GM23248 (cell line): ENCODE results near the gene GALT. TPM values are rescaled to one million over a fixed set of nuclear protein-coding genes. Genes with fewer than 3 reads are reported as not detected.

Experiments used
- DNase-seq: peaks from one replicate; pipeline ENCODE4 v3.0.0-alpha.2; 2015
- H2AFZ ChIP-seq: fragments of 200-600 bp; sonication (generic); 2 replicates; pipeline ENCODE4 v1.6.1; 2016; ENCODE audit warnings: antibody characterized with exemption
- H3F3A ChIP-seq: fragments of 200-600 bp; sonication (generic); 2 replicates; pipeline ENCODE4 v1.6.1; 2016; ENCODE audit warnings: mild to moderate bottlenecking, antibody characterized with exemption, mixed run types; ENCODE audit not compliant: insufficient read depth
- H3K27ac ChIP-seq: fragments of 200-600 bp; sonication (generic); 2 replicates; pipeline ENCODE4 v1.5.1; 2016; ENCODE audit warnings: mild to moderate bottlenecking
- H3K27me3 ChIP-seq: fragments of 200-600 bp; sonication (generic); replicated peaks from 2 replicates; pipeline ENCODE4 v1.6.1; 2016; ENCODE audit warnings: mild to moderate bottlenecking; ENCODE audit not compliant: insufficient read depth
- H3K36me3 ChIP-seq: fragments of 200-600 bp; sonication (generic); 2 replicates; pipeline ENCODE4 v1.6.1; 2016; ENCODE audit warnings: low read depth, mild to moderate bottlenecking
- H3K4me1 ChIP-seq: fragments of 200-600 bp; sonication (generic); 2 replicates; pipeline ENCODE4 v1.6.1; 2016; ENCODE audit warnings: mild to moderate bottlenecking; ENCODE audit not compliant: insufficient read depth
- H3K4me2 ChIP-seq: fragments of 200-600 bp; sonication (generic); one replicate; pipeline ENCODE4 v1.6.1; 2016; ENCODE audit warnings: mild to moderate bottlenecking; ENCODE audit not compliant: unreplicated experiment
- H3K4me3 ChIP-seq: fragments of 200-600 bp; sonication (generic); 2 replicates; pipeline ENCODE4 v1.5.1; 2016; ENCODE audit warnings: mild to moderate bottlenecking
- H3K79me2 ChIP-seq: fragments of 200-600 bp; sonication (generic); 2 replicates; pipeline ENCODE4 v1.6.1; 2016; ENCODE audit warnings: mild to moderate bottlenecking; ENCODE audit not compliant: insufficient read depth
- H3K9ac ChIP-seq: fragments of 200-600 bp; sonication (generic); 2 replicates; pipeline ENCODE4 v1.6.1; 2016; ENCODE audit warnings: mild to moderate bottlenecking
- H3K9me2 ChIP-seq: fragments of 200-600 bp; sonication (generic); 2 replicates; pipeline ENCODE4 v1.6.1; 2016; ENCODE audit warnings: mixed run types, mild to moderate bottlenecking, moderate library complexity; ENCODE audit not compliant: insufficient read depth
- H3K9me3 ChIP-seq: fragments of 200-600 bp; sonication (generic); one replicate; pipeline ENCODE4 v1.6.1; 2017; ENCODE audit warnings: low read depth
- H4K20me1 ChIP-seq: fragments of 200-600 bp; sonication (generic); 2 replicates; pipeline ENCODE4 v1.6.0; 2016; ENCODE audit not compliant: insufficient read depth
- EZH2 ChIP-seq: fragments of 200-600 bp; sonication (generic); IDR thresholded peaks from 2 replicates; pipeline ENCODE4 v1.6.1; 2018; ENCODE audit warnings: antibody characterized with exemption, mild to moderate bottlenecking; ENCODE audit not compliant: insufficient read depth, poor library complexity, severe bottlenecking
- EZH2phosphoT487 ChIP-seq: fragments of 200-600 bp; sonication (generic); IDR thresholded peaks from 2 replicates; pipeline ENCODE4 v1.6.1; 2018; ENCODE audit warnings: antibody characterized with exemption, moderate library complexity, mild to moderate bottlenecking, low read depth; ENCODE audit not compliant: insufficient read depth
- WGBS, 2 experiments: methylation state at CpG; one replicate each; pipeline ENCODE4 v1.1.6; 2015 to 2017; ENCODE audit warnings: low lambda C conversion rate in 2 of 2, low coverage in 1 of 2; ENCODE audit errors: missing lambda C conversion rate in 2 of 2; 5-methylcytosine and 5-hydroxymethylcytosine counted together
- in situ Hi-C: fragments of 300-500 bp; cut with MboI; formaldehyde crosslinking; loops from 2 replicates; pipeline ENCODE4 v1.15.0; 2020
- polyA plus RNA-seq: library from polyadenylated mRNA; unstranded; fragments of >200 nt; fragmentation: Nextera tagmentation; extraction: Ambion mirVana; gene quantifications from 2 replicates; pipeline ENCODE4 v1.2.1, GENCODE V29; 2016
- total RNA-seq: library from RNA; depleted of rRNA; stranded (reverse); fragments of >200 nt; shearing (Covaris generic); gene quantifications from 2 replicates; pipeline ENCODE4 v1.2.3, GENCODE V29; 2014; rRNA removed

The GALT gene
- total RNA-seq (22.4 and 25.5 TPM in 2 replicates), polyA plus RNA-seq (28.5 and 29.1 TPM in 2 replicates)

DNA sequence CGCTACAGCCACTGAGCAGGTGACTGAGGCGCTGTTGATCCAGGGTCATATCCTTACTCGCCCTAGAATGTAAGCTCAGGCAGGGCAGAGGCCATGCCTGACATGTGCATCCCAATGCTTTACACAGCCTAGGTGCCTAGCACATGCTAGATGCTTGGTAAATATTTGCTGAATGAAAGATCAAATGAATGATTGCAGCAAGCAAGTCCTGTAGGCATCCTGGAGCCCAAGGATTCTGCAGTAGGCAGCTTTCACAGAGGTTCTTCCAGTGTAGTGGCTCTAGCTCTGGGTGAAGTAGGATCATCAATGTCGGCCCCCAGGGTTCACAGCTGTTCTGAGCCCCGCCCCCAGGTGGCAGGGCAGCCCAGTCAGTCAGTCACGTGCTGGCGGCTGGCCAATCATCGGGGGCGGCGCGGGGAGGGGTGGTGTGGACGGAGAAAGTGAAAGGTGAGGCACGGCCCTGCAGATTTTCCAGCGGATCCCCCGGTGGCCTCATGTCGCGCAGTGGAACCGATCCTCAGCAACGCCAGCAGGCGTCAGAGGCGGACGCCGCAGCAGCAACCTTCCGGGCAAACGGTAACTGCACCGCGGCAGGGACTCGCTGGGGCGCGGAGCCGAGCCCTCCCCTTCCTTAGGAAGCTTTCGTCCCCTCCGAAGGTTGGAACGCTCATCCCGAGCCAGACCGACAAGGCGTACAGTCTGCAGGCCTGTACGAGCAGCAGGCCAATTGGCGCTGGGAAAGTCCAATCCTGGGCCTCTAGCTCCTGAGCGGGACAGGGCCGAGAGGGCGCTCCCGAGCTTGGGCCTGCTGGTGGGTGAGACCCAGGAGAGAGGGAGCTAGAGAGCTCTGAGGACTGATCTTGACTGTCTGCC, at the start of gene GALT:
Gene GALT (plus strand): TSS at position 465 of the 873 bp plus-strand sequence. CDS start 30 bp downstream, at position 495.
- Histone ChIP-seq H3K27ac (peak within 1 kb of the TSS; percentile 74), H3K27me3 (no peaks in the 10 kb centered on the region), H3K9me2 (no peaks in the 10 kb centered on the region), H3K4me2 (peak within 1 kb of the TSS; percentile 80), H3K36me3 (no peaks in the 10 kb centered on the region), H3K4me3 (peak within 1 kb of the TSS; percentile 78), H3K9me3 (no peaks in the 10 kb centered on the region), H4K20me1 (no peaks in the 10 kb centered on the region), H3F3A (peaks cover 13% of the 10 kb centered on the region; the same call in 1 of the 2 replicates), H3K79me2 (peaks cover 15% of the 10 kb centered on the region), H3K9ac (peak within 1 kb of the TSS; percentile 85), H2AFZ (peak within 1 kb of the TSS; percentile 95), H3K4me1 (peaks cover 16% of the 10 kb centered on the region)
- TF ChIP-seq EZH2phosphoT487 (no peak), EZH2 (no peak)
- DNase-seq = peak; percentile 89
- WGBS, 2 experiments = 5% methylated on average over 32 to 43 of the region's 43 CpGs
- in situ Hi-C loops = no loop called here

GRCh38 chr9:34599546-34599945, 46.9 kb upstream of the GALT start:
- no peaks in the 10 kb centered on the region for H4K20me1 ChIP-seq
- H3K9me2 ChIP-seq = no peaks in the 10 kb centered on the region
- peaks cover 16% of the 10 kb centered on the region; the same call in 1 of the 2 replicates for H3K27me3 ChIP-seq
- no peak overlapping the region for H3K4me2 ChIP-seq
- H3K9me3 ChIP-seq = no peaks in the 10 kb centered on the region
- no peak overlapping the region for H2AFZ ChIP-seq
- H3K4me1 ChIP-seq = no peaks in the 10 kb centered on the region
- H3F3A ChIP-seq = no peaks in the 10 kb centered on the region
- no peaks in the 10 kb centered on the region for H3K79me2 ChIP-seq
- no peak overlapping the region for H3K4me3 ChIP-seq
- no peak for DNase-seq
- no peak for TF ChIP-seq EZH2
- TF ChIP-seq EZH2phosphoT487 = no peak
- H3K27ac ChIP-seq = no peak overlapping the region
- H3K9ac ChIP-seq = no peak overlapping the region
- in situ Hi-C loops = loop anchor here (10.0 kb wide), 1 partner anchor 195 kb away; no protein-coding TSS in a partner anchor
- H3K36me3 ChIP-seq = no peaks in the 10 kb centered on the region
- 13 to 19% methylated on average over 1 of the region's 1 CpG for WGBS, 2 experiments

DNA sequence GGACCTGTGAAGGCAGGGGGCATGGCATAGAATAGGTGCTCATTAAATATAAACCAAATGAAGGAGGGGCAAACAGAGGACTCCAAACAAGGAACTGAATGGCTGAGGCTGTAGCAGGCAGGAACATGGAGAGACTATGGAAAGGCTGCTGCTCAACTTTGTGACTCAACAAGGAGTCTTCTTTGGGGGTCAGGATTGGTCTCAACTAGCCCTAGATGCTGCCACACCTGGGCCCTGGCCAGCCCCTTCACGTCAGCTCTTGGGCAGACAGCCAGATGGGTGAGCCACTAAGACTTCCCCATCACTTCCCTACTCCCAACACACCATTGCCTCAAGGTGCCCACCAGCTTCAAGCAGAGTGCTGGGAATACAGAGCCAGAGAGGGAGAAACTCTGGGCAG, 45.6 kb upstream of the GALT start:
- Histone ChIP-seq H3F3A (no peaks in the 10 kb centered on the region), H3K27ac (no peak overlapping the region), H3K9me3 (no peaks in the 10 kb centered on the region), H3K27me3 (0 out of 2 replicates have a peak, but pooled peaks cover 12% of the 10 kb centered on the region), H3K79me2 (no peaks in the 10 kb centered on the region), H2AFZ (no peak overlapping the region), H3K4me1 (no peaks in the 10 kb centered on the region), H3K9ac (no peak overlapping the region), H3K4me2 (no peak overlapping the region), H3K4me3 (no peak overlapping the region), H3K36me3 (no peaks in the 10 kb centered on the region), H3K9me2 (no peaks in the 10 kb centered on the region), H4K20me1 (no peaks in the 10 kb centered on the region)
- DNase-seq = no peak
- WGBS, 2 experiments = 0 to 10% methylated on average over 1 of the region's 1 CpG
- TF ChIP-seq EZH2 (no peak), EZH2phosphoT487 (no peak)
- in situ Hi-C loops = loop anchor here (25.0 kb wide), 1 partner anchor 89 kb away; the partner anchor contains the start of gene ENHO

DNA sequence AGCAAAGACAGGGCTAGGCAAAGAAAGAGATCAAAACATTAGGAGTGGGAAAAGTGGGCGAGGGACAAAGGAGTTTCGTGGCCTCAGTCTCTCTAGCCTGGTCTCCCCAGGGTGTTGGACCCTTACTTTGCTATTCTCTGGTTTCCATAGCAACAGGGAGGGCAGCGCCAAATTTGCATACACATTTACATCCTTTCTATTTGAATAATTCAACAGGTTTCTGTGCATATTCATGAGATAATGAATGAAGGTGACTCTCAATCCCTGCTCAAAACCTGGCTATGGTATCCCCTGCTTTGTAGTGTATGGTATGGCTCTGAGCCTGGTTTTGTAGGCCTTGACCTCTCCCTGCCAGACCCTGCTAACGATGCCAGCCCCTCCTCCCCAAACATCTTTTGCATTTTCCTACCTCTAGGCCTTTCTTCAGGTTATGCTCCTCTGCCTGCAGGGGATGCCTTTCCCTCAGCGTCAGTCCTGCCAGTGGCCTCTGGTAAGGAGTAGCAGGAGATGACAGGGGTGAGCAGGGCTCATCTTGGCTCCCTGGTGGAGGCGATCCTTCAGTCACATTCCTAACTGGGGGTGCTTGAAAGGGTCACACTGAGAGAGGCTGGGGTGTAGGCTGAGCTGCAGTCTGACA, 44.4 kb upstream of the GALT start:
- Histone ChIP-seq H3K79me2 (no peaks in the 10 kb centered on the region), H3K27me3 (0 out of 2 replicates have a peak, but pooled peaks cover 10% of the 10 kb centered on the region), H4K20me1 (no peaks in the 10 kb centered on the region), H3K27ac (no peak overlapping the region), H3K9me3 (no peaks in the 10 kb centered on the region), H3K4me3 (no peak overlapping the region), H3K4me1 (no peaks in the 10 kb centered on the region), H3K4me2 (no peak overlapping the region), H3K36me3 (no peaks in the 10 kb centered on the region), H2AFZ (no peak overlapping the region), H3K9me2 (no peaks in the 10 kb centered on the region), H3F3A (no peaks in the 10 kb centered on the region), H3K9ac (no peak overlapping the region)
- WGBS, 2 experiments = 66 to 69% methylated on average over 6 of the region's 6 CpGs
- TF ChIP-seq EZH2 (no peak), EZH2phosphoT487 (no peak)
- no peak for DNase-seq
- in situ Hi-C loops = loop anchor here (25.0 kb wide), 1 partner anchor 90 kb away; the partner anchor contains the start of gene ENHO
